Testis (tissue), 2 donors: ENCODE measurements around the gene ZNF830.

ENCODE experiments used
- POLR2A ChIP-seq: fragments of 450-650 bp; IDR thresholded peaks from one replicate; pipeline ENCODE4 v1.6.1; 2017; ENCODE audit warnings: antibody characterized with exemption, mild to moderate bottlenecking, moderate library complexity
- TF ChIP-seq, protein P1 (sequence below), 3 experiments: fragments of 450-650 bp in 2 of 3; fragments of 200-600 bp in 1 of 3; sonication (generic) in 1 of 3; IDR thresholded peaks; one replicate each; pipeline ENCODE4 v1.5.1; 2016 to 2019; ENCODE audit warnings: antibody characterized with exemption in 3 of 3, mild to moderate bottlenecking in 2 of 3, moderate library complexity in 1 of 3

DNA sequence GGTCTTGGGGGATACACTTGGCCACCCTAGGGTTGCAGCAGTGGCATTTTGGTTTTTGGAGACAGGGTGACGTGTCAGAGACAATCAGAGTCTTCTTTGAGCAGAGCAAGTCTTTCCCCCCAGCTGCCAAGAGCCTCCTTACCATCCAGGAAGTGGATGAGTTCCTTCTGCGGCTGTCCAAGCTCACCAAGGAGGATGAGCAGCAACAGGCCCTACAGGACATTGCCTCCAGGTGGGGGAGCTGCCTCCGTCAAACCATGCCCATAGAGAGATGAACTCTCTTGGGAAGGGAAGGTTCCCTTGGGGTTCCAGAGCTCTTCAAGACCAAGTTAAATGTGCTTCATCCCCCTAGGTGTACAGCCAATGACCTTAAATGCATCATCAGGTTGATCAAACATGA is 30.3 kb downstream of the ZNF830 start:
- TF ChIP-seq, protein P1, sequence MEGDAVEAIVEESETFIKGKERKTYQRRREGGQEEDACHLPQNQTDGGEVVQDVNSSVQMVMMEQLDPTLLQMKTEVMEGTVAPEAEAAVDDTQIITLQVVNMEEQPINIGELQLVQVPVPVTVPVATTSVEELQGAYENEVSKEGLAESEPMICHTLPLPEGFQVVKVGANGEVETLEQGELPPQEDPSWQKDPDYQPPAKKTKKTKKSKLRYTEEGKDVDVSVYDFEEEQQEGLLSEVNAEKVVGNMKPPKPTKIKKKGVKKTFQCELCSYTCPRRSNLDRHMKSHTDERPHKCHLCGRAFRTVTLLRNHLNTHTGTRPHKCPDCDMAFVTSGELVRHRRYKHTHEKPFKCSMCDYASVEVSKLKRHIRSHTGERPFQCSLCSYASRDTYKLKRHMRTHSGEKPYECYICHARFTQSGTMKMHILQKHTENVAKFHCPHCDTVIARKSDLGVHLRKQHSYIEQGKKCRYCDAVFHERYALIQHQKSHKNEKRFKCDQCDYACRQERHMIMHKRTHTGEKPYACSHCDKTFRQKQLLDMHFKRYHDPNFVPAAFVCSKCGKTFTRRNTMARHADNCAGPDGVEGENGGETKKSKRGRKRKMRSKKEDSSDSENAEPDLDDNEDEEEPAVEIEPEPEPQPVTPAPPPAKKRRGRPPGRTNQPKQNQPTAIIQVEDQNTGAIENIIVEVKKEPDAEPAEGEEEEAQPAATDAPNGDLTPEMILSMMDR (IDR thresholded peaks at IDR 0.05), result no peak
- TF ChIP-seq POLR2A, result no peak
